Activated T-helper 1 cell treated with anti-CD3 and anti-CD28 coated beads, Interleukin-12 subunit alpha, Interleukin-12 subunit beta, Interleukin-2, Interleukin-4 antibody, amounts not matched to agents 30 ng/mL and 10 ng/mL and 1 ng/mL, durations not matched to agents 14 hours and 24 hours and 36 hours (primary cell): ENCODE data around the gene TRIM47. TPM values are rescaled to one million over a fixed set of nuclear protein-coding genes. Genes with fewer than 3 reads are reported as not detected.
A peak's percentile ranks its signal among the peaks of the same experiment; 100 is the strongest.

Experiments used
- DNase-seq: peaks from one replicate; pipeline ENCODE4 v3.0.0; 2021; ENCODE audit warnings: low spot score
- H3K27ac Mint-ChIP-seq: one replicate; pipeline ENCODE4 v1.8.0; 2021; ENCODE audit warnings: mild to moderate bottlenecking, mixed read lengths
- H3K27me3 Mint-ChIP-seq: one replicate; pipeline ENCODE4 v1.8.0; 2022; ENCODE audit warnings: mild to moderate bottlenecking, moderate library complexity, mixed read lengths; ENCODE audit not compliant: insufficient read depth
- H3K36me3 Mint-ChIP-seq: one replicate; pipeline ENCODE4 v1.8.0; 2021; ENCODE audit warnings: low read depth, mixed read lengths
- H3K4me1 Mint-ChIP-seq: one replicate; pipeline ENCODE4 v1.8.0; 2021; ENCODE audit warnings: low read depth, mixed read lengths
- H3K4me3 Mint-ChIP-seq: one replicate; pipeline ENCODE4 v1.8.0; 2021; ENCODE audit warnings: mild to moderate bottlenecking, moderate library complexity, mixed read lengths
- H3K9me3 Mint-ChIP-seq: one replicate; pipeline ENCODE4 v1.8.0; 2021; ENCODE audit warnings: mixed read lengths
- intact Hi-C: fragments of 100-400 bp; cut with micrococcal nuclease; formaldehyde crosslinking; loops from one replicate; pipeline ENCODE4 v1.15.1; 2024
- total RNA-seq: library from RNA; stranded (reverse); gene quantifications from 2 replicates; pipeline ENCODE4 v1.2.3, GENCODE V29; 2022

The TRIM47 gene
- total RNA-seq, 1 donor from 2014 or later: 30.5 TPM

DNA sequence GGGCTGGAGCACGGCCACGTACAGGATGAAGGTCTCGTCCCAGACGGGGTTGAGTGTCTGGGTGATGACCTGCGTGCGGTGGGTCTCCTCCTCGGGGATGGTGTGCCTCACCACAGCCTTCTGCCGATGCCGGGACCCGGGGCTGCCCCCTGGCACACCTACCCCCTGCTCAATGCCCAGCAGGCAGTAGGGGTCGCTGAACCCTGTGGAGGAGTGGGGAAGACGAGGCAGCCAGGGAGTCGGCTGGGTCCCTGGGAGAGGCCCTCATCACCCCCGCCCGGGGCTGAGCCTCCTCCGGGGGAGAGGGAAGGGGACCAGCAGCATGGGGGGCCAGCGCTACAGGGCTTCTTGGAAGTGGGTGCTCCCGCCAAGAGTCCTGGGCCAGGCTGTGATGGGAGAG is 36.0 kb downstream of the TRIM47 start:
- no peak for DNase-seq
- peak overlapping the region; percentile 58 for H3K27ac Mint-ChIP-seq
- peaks cover 11% of the 10 kb centered on the region for H3K4me1 Mint-ChIP-seq
- no peaks in the 10 kb centered on the region for H3K27me3 Mint-ChIP-seq
- peak overlapping the region; percentile 94 for H3K4me3 Mint-ChIP-seq
- no peaks in the 10 kb centered on the region for H3K9me3 Mint-ChIP-seq
- peaks cover 10% of the 10 kb centered on the region for H3K36me3 Mint-ChIP-seq
- intact Hi-C loops: loop anchor here (2.0 kb wide), 1 partner anchor 16 kb away; no protein-coding TSS in a partner anchor

DNA sequence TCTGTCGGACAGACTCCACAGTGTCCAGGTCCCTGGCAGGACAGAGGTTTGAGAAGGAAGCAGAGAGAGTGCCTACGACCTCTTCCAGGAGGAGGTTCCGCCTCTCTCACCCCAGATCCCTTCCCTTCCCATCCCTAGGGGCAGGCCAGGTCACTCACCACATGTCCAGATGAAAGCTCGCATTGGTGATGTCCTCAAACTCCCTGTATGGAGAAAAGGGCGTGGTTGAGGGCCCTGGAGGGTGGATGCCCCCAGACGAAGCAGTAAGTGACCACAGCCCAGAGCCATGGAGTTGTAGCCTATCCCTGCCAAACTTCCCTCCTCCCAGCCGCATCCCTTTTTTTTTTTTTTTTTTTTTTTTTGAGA is 37.6 kb downstream of the TRIM47 start:
- Mint-ChIP-seq H3K36me3 (peaks cover 7% of the 10 kb centered on the region), H3K4me3 (no peak overlapping the region), H3K4me1 (peaks cover 9% of the 10 kb centered on the region), H3K9me3 (no peaks in the 10 kb centered on the region), H3K27ac (no peak overlapping the region), H3K27me3 (no peaks in the 10 kb centered on the region)
- no peak for DNase-seq
- intact Hi-C loops: no loop called here

DNA sequence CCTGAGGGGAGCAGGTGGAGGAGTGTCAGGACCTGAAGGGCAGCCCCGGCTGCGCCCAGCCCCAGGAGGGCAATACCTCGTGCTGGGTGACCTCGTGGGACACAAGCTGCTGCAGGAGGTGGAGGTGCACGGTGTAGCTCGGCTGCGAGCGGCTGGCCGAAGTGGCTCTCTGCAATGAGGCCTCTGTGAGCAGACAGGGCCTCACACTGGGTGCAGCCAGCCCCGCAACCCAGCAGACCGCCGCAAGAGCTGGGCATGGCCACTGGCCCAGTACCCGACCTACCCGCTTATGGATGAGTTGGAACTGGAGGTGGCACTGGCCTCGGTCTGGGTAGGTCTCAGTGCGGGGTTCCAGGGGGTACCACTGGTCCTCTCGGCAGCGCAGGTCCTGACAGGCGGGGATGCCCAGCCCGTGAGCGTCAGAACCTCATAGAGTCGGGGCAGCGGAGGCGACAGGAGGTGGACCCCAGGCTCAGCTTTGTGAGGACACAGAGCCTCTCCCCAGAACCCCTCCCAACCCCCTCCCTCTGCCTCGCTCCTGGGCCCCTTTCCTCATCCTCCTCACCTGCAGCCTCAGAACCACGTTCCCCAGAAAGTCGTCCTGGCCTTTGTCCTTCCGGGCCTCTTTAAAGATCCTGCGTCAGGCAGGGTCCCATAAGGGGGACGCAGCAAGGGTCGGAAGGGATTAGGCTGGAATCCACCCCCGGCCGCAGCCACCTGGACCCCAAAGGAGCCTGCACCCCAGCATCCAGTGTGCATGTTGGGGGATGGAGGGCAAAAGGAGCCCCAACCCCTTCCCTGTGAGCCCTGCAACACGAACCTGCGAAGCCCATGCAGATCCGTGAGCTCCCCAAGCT is 38.2 kb downstream of the TRIM47 start:
- peaks cover 4% of the 10 kb centered on the region for H3K36me3 Mint-ChIP-seq
- no peak overlapping the region for H3K27ac Mint-ChIP-seq
- H3K4me1 Mint-ChIP-seq: peaks cover 3% of the 10 kb centered on the region
- peak overlapping the region; percentile 1 for H3K4me3 Mint-ChIP-seq
- intact Hi-C loops: no loop called here
- no peaks in the 10 kb centered on the region for H3K9me3 Mint-ChIP-seq
- no peak for DNase-seq
- no peaks in the 10 kb centered on the region for H3K27me3 Mint-ChIP-seq

DNA sequence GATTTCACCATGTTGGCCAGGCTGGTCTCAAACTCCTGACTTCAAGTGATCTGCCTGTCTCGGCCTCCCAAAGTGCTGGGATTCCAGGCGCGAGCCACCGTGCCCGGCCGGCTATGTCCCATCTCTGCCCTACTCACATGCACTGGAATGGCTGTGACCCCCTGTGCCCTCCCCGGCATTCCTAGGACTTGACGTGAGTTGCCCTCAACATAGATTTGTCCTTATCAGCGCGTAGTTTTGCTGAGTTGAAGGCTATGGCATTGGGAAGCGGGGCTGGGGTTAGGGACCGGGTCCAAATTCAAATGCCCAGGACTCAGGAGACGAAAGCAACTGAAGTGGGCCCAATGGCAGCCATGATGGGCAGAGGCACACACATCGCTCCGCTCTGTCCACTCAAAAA is 40.0 kb downstream of the TRIM47 start:
- H3K4me1 Mint-ChIP-seq: peaks cover 8% of the 10 kb centered on the region
- DNase-seq: no peak
- H3K27ac Mint-ChIP-seq: peak overlapping the region; percentile 18
- intact Hi-C loops: no loop called here
- no peaks in the 10 kb centered on the region for H3K9me3 Mint-ChIP-seq
- H3K36me3 Mint-ChIP-seq: peaks cover 11% of the 10 kb centered on the region
- no peak overlapping the region for H3K4me3 Mint-ChIP-seq
- H3K27me3 Mint-ChIP-seq: no peaks in the 10 kb centered on the region

DNA sequence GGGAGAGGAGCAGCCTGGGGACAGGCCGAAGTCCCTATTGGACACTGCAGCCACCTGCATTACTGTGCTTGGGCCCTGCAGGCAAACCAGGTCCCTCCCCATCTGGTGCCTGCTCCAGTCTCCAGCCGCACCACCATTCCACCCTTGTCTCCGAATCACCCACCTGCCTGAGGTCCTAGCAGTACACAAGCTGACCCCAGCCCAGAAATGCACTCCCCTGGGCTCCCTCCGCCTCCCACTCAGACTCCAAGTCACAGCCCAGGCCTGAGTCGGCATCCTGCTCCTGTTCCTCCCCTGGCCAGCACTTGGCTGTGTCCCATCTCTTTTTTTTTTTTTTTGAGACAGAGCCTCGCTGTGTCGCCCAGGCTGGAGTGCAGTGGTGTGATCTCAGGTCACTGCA is 40.5 kb downstream of the TRIM47 start:
- Mint-ChIP-seq H3K27me3 (no peaks in the 10 kb centered on the region), H3K4me3 (no peak overlapping the region), H3K4me1 (peaks cover 13% of the 10 kb centered on the region), H3K36me3 (peaks cover 11% of the 10 kb centered on the region), H3K27ac (peak overlapping the region; percentile 18), H3K9me3 (no peaks in the 10 kb centered on the region)
- intact Hi-C loops: no loop called here
- DNase-seq: no peak

DNA sequence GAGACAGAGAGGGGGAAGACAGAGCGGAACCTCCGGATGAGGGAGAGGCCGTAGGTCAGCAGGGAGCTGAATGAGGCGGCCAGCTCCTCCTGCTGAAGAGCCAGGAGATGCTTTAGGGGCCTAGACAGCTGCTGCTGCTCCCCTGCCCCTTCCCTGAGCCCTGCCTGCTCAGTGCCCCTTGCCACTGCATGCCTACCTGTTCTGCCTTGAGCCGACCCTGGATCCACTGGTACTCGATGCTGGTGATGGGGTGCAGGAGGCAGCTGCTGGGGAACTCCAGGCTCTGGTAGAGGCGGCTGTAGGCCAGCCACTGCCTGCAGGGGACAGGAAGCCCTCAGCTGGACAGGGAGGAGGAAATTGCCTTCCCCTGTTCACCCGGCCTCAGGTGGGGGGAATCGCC is 41.8 kb downstream of the TRIM47 start:
- peaks cover 16% of the 10 kb centered on the region for H3K36me3 Mint-ChIP-seq
- no peak overlapping the region for H3K4me3 Mint-ChIP-seq
- no peaks in the 10 kb centered on the region for H3K9me3 Mint-ChIP-seq
- intact Hi-C loops: no loop called here
- no peak for DNase-seq
- H3K4me1 Mint-ChIP-seq: peaks cover 22% of the 10 kb centered on the region
- no peak overlapping the region for H3K27ac Mint-ChIP-seq
- H3K27me3 Mint-ChIP-seq: no peaks in the 10 kb centered on the region

DNA sequence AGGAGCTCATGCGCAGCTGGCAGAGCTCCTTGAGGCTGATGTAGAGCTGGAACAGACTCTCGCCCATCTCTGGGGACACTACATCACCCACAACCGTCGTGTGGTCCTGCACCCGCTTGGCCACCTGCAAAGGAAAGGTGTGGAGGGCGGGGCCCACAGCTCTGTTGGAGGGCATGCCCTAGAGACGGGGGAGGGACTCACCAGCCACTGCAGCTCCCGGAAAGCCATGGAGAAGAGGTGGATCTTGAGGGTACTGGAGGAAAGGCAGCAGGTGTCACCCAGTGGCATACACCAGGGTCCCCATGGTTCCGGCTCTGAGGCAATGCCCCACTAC is 42.8 kb downstream of the TRIM47 start:
- Mint-ChIP-seq H3K9me3 (no peaks in the 10 kb centered on the region), H3K27me3 (no peaks in the 10 kb centered on the region)

DNA sequence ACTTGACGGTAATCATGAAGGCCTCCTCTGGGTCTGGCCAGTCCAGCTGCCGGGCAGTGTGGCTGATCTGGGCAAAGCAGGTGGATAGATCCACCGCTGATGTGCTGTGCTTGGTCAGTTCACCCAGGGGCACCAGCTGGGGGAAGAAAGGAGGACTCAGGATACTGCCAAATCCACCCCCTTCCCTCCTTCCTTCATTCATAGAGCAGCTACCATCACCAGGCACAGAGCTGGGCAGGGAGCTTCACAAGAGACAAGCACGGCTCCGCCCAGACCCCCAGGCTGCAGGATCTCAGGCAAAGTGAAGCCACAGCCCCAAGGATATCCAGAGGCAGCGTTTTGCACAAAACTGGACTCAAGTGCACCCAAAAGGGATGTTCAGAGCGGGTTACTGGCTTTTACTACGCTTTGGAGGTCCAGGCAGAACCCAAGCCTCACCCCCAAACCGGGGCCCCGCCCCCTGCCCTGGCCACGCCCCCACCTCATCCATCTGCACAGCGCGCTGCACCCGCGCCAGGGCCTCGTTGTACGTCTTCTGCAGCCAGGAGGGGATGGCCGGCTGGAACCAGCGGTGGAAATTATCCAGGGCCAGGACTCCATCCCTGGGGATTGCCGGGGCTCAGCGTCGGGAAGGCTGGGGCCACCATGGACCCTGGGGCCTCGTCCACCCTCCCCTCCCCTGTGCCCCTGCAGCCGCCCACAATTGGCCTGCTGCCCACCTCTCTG is 43.3 kb downstream of the TRIM47 start:
- H3K4me3 Mint-ChIP-seq: no peak overlapping the region
- H3K9me3 Mint-ChIP-seq: no peaks in the 10 kb centered on the region
- no peaks in the 10 kb centered on the region for H3K27me3 Mint-ChIP-seq
- no peak overlapping the region for H3K27ac Mint-ChIP-seq
- intact Hi-C loops: no loop called here
- peaks cover 21% of the 10 kb centered on the region for H3K36me3 Mint-ChIP-seq
- H3K4me1 Mint-ChIP-seq: peaks cover 22% of the 10 kb centered on the region
- DNase-seq: no peak

More for the DNA sequence above, 42.8 kb downstream of the TRIM47 start:
- H3K4me1 Mint-ChIP-seq: peaks cover 22% of the 10 kb centered on the region
- no peak for DNase-seq
- no peak overlapping the region for H3K4me3 Mint-ChIP-seq
- peaks cover 18% of the 10 kb centered on the region for H3K36me3 Mint-ChIP-seq
- H3K27ac Mint-ChIP-seq: no peak overlapping the region
- intact Hi-C loops: no loop called here

DNA sequence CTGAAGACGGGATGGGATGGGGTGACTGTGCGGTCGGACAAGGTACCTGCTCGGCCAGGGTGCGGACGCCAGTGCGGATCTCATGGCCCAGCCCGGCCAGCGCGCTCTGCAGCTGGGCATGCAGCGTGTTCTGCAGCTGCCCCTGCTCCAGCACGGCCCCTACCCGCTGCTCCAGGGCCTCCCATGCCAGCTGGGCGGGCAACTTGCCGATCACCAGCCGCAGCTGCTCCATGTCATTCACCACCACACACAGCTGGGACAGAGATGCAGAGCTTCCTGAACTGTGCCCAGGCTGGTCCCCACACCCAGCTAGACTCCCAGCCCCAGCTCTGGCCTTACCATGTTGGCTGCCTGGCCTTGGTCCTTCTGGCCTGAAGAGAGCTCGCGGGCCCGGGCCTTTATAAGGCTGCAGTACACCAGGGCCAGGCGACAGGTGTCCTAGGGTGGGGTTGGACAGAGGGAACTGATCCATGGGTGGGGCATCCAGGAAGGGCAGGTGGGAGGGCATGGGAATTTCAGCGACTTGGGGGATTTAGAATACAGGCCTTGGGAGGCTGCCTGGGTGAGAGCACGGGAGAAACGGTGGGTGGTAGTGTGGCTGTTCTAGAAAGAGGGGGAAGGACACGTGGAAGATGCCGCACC is 44.0 kb downstream of the TRIM47 start:
- peaks cover 24% of the 10 kb centered on the region for H3K36me3 Mint-ChIP-seq
- H3K27me3 Mint-ChIP-seq: no peaks in the 10 kb centered on the region
- intact Hi-C loops: no loop called here
- H3K4me1 Mint-ChIP-seq: peaks cover 22% of the 10 kb centered on the region
- no peaks in the 10 kb centered on the region for H3K9me3 Mint-ChIP-seq
- DNase-seq: no peak
- no peak overlapping the region for H3K4me3 Mint-ChIP-seq
- peak overlapping the region; percentile 26 for H3K27ac Mint-ChIP-seq

DNA sequence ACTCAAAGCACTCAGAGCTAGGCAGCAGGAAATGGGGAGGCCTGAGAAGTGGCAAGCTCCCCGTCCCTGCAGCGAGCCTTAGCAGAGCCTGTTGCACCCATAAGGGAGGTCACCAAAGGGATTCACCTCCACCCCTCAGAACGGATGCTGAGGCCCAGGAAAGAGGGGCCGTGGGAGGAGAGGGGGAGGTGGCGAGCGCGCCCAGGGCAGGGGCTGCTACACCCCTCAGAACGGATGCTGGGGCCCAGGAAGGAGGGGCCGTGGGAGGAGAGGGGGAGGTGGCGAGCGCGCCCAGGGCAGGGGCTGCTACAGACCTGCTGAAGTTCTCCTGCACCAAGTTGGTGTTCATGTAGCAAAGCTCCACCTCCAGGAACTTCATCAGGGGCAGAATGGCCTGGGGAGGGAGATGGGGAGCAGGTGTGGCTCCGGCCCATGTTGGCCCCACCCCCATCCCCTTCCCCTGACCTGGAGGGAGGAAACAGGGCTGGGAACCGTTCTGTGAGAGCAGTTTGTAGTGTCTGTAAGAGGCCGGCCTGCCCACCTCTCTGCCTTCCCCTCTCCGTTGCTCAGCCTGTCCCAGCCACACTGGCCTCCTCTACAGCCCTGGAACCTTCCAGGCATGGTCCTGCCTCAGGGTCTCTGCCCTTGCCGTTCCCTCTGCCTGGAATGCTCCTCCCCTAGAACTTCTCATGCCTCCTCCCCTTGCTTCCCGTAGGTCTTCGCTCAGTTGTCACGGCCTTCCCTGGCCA is 45.6 kb downstream of the TRIM47 start:
- Mint-ChIP-seq H3K9me3 (no peaks in the 10 kb centered on the region), H3K27ac (peak overlapping the region; percentile 73), H3K4me1 (peaks cover 27% of the 10 kb centered on the region), H3K4me3 (peak overlapping the region; percentile 67), H3K27me3 (no peaks in the 10 kb centered on the region), H3K36me3 (peaks cover 26% of the 10 kb centered on the region)
- intact Hi-C loops: loop anchor here (1.0 to 2.0 kb wide), 2 partner anchors 10 to 68 kb away; partner anchors contain the start of gene GALK1
- DNase-seq: no peak

DNA sequence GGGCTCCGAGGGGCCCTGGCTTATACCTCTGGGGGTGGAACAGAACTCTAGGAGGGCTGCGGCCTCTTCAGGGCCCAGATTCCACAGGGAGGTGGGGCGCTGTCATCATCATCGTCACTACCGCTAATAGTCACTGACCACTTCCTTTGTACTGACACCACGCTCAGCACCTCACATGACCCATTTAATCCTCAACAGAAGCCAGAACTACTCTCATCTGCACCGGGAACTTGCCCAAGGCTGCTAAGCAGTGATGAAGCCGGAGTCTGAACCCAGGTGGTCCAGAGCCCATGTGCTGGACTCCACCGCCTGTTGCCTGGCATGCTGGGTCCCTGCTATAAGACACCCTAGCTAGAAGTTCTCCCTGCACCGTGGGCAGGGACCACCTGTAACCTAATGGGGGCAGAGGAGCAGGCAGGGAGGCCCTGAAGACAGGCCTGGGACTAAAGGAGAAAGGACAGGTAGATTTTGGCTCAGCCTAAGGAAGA is 46.2 kb downstream of the TRIM47 start:
- no peaks in the 10 kb centered on the region for H3K9me3 Mint-ChIP-seq
- peak overlapping the region; percentile 67 for H3K4me3 Mint-ChIP-seq
- peak overlapping the region; percentile 73 for H3K27ac Mint-ChIP-seq
- intact Hi-C loops: loop anchor here (2.0 kb wide), 1 partner anchor 67 kb away; the partner anchor contains the start of gene GALK1
- peaks cover 28% of the 10 kb centered on the region for H3K4me1 Mint-ChIP-seq
- no peaks in the 10 kb centered on the region for H3K27me3 Mint-ChIP-seq
- H3K36me3 Mint-ChIP-seq: peaks cover 26% of the 10 kb centered on the region
- DNase-seq: no peak

DNA sequence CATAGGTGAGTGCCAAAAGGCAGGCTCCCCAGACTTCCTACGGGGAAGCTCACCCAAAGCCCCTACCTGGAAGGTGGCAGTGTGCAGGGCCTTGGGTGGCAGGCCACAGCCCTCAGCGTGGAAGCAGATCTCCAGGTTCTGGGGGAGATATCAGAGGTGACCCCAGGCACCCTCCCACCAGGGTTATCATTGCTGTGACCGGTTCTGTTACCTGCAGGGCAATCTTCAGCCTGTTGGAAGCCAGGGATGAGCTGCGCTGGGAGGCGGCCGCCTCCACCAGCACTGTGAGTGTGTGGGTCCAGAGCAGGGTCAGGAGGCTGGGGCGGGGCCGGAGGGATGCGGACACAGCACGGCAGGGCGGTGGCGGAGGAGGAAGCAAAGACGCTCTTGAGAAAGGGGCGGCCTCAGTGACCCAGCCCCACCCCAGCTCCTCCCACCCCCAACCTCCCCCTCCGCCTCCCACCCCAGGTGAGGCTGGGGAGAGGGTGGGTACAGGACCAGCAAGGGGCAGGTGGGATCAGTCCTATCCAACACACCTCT is 47.3 kb downstream of the TRIM47 start:
- Mint-ChIP-seq H3K27ac (no peak overlapping the region), H3K36me3 (peaks cover 26% of the 10 kb centered on the region), H3K27me3 (no peaks in the 10 kb centered on the region), H3K9me3 (no peaks in the 10 kb centered on the region), H3K4me3 (no peak overlapping the region), H3K4me1 (peaks cover 28% of the 10 kb centered on the region)
- no peak for DNase-seq
- intact Hi-C loops: no loop called here
